ENCODE data around the gene CCDC182. TPM values are rescaled to one million over a fixed set of nuclear protein-coding genes. Genes with fewer than 3 reads are reported as not detected.

CCDC182 gene
- total RNA-seq, 4 donors from 2014 or later: not detected

GRCh38 chr17:57721967-57722703 lies 23.0 kb downstream of the CCDC182 start:
- Histone ChIP-seq H3K36me3 (no peaks in the 10 kb centered on the region), H3K4me1 (no peaks in the 10 kb centered on the region), H3K4me3 (no peak overlapping the region), H3K9me3 (no peaks in the 10 kb centered on the region), H3K27me3 (no peaks in the 10 kb centered on the region), H3K27ac (no peak overlapping the region)
- no peak for ATAC-seq
- no peak for TF ChIP-seq POLR2AphosphoS5 (IDR thresholded peaks at IDR 0.05)
- no peak for TF ChIP-seq CTCF (IDR thresholded peaks at IDR 0.05)
- no peak for TF ChIP-seq POLR2A (IDR thresholded peaks at IDR 0.05)
- no peak for TF ChIP-seq EP300 (IDR thresholded peaks at IDR 0.05)
- 100% methylated on average over 1 to 3 of the region's 3 CpGs for WGBS, 2 donors (ENCODE audit: low coverage in 1 of 2)

- Histone ChIP-seq H3K27ac (no peak overlapping the region), H3K4me1 (peaks cover 0 to 5% (median under 1%) of the 10 kb centered on the region in 3 donors), H3K36me3 (no peaks in the 10 kb centered on the region), H3K27me3 (no peaks in the 10 kb centered on the region), H3K9me3 (no peaks in the 10 kb centered on the region), H3K4me3 (no peak overlapping the region)
- ATAC-seq: no peak
- 67 to 90% methylated on average over 1 to 2 of the region's 2 CpGs for WGBS, 2 donors (ENCODE audit: low coverage in 1 of 2)
- TF ChIP-seq CTCF (IDR thresholded peaks at IDR 0.05): no peak
- no peak for TF ChIP-seq POLR2A (IDR thresholded peaks at IDR 0.05)
- TF ChIP-seq EP300 (IDR thresholded peaks at IDR 0.05): no peak
Observed at GRCh38 chr17:57720386-57721035, 24.6 kb downstream of the CCDC182 start.

- Histone ChIP-seq H3K36me3 (no peaks in the 10 kb centered on the region), H3K4me1 (peaks cover 0 to 18% (median 7%) of the 10 kb centered on the region in 3 donors), H3K4me3 (no peak overlapping the region), H3K27ac (no peak overlapping the region), H3K9me3 (no peaks in the 10 kb centered on the region), H3K27me3 (no peaks in the 10 kb centered on the region)
- TF ChIP-seq EP300 (IDR thresholded peaks at IDR 0.05): no peak
- TF ChIP-seq CTCF (IDR thresholded peaks at IDR 0.05): no peak
- no peak for TF ChIP-seq POLR2AphosphoS5 (IDR thresholded peaks at IDR 0.05)
- no peak for TF ChIP-seq POLR2A (IDR thresholded peaks at IDR 0.05)
- ATAC-seq: no peak
- 70 to 80% methylated on average over 2 to 8 of the region's 8 CpGs for whole genome bisulfite sequencing, 2 donors (ENCODE audit: low coverage in 1 of 2)
Observed at GRCh38 chr17:57718878-57719277, 26.2 kb downstream of the CCDC182 start.

GRCh38 chr17:57715981-57716380 lies 29.1 kb downstream of the CCDC182 start:
- ATAC-seq: no peak
- Histone ChIP-seq H3K4me3 (no peak overlapping the region), H3K27me3 (no peaks in the 10 kb centered on the region), H3K9me3 (no peaks in the 10 kb centered on the region), H3K4me1 (peaks cover 0 to 18% (median 7%) of the 10 kb centered on the region in 3 donors), H3K36me3 (no peaks in the 10 kb centered on the region), H3K27ac (no peak overlapping the region)
- 85 to 100% methylated on average over 1 of the region's 1 CpG for WGBS, 2 donors (ENCODE audit: low coverage in 1 of 2)
- TF ChIP-seq POLR2AphosphoS5 (IDR thresholded peaks at IDR 0.05): no peak
- TF ChIP-seq EP300 (IDR thresholded peaks at IDR 0.05): no peak
- TF ChIP-seq CTCF (IDR thresholded peaks at IDR 0.05): no peak
- no peak for TF ChIP-seq POLR2A (IDR thresholded peaks at IDR 0.05)
